Bronchial epithelial cell (primary cell): ENCODE results near the gene NBEA. TPM values are rescaled to one million over a fixed set of nuclear protein-coding genes. Genes with fewer than 3 reads are reported as not detected.

Source experiments
- DNase-seq: peaks from one replicate; pipeline ENCODE4 v3.0.0-alpha.2; 2010; ENCODE audit warnings: low read depth
- FAIRE-seq: peaks from 2 replicates; lab custom pipeline; 2011; peaks lifted over from hg19 to GRCh38; lab: Jason Lieb, UNC
- H3K27me3 ChIP-seq: 2 replicates; pipeline ENCODE4 v1.5.1; 2011; ENCODE audit warnings: low read length; ENCODE audit not compliant: control insufficient read depth, insufficient read depth
- H3K36me3 ChIP-seq: 2 replicates; pipeline ENCODE4 v1.5.1; 2011; ENCODE audit warnings: low read length; ENCODE audit not compliant: control insufficient read depth, insufficient read depth
- H3K4me3 ChIP-seq: 2 replicates; pipeline ENCODE4 v1.5.1; 2011; ENCODE audit warnings: mild to moderate bottlenecking, low read depth, low read length, control low read depth
- CTCF ChIP-seq: IDR thresholded peaks from 2 replicates; pipeline ENCODE4 v1.5.1; 2011; ENCODE audit warnings: mild to moderate bottlenecking, moderate library complexity, low read length, control low read depth, inconsistent platforms; ENCODE audit not compliant: insufficient read depth, severe bottlenecking
- total RNA-seq: library from RNA; depleted of rRNA; stranded (reverse); fragments of >200 nt; gene quantifications from 2 replicates; pipeline ENCODE4 v1.2.1, GENCODE V29; 2014

The NBEA gene
- total RNA-seq, 1 donor from 2014 or later: 0.53 TPM

GRCh38 chr13:35139591-35139990 lies 197.5 kb downstream of the NBEA start:
- Histone ChIP-seq H3K36me3 (no peaks in the 10 kb centered on the region), H3K4me3 (no peak overlapping the region), H3K27me3 (no peaks in the 10 kb centered on the region)
- no peak for TF ChIP-seq CTCF
- DNase-seq (peak; percentile 12), FAIRE-seq (no peak)

- FAIRE-seq (no peak), DNase-seq (no peak)
- no peaks in the 10 kb centered on the region for H3K36me3 ChIP-seq
- no peaks in the 10 kb centered on the region for H3K27me3 ChIP-seq
- H3K4me3 ChIP-seq: no peak overlapping the region
- no peak for TF ChIP-seq CTCF
Measured at GRCh38 chr13:35140321-35140720, 198.3 kb downstream of the NBEA start.

- H3K27me3 ChIP-seq: no peaks in the 10 kb centered on the region
- H3K36me3 ChIP-seq: no peaks in the 10 kb centered on the region
- TF ChIP-seq CTCF: no peak
- DNase-seq (no peak), FAIRE-seq (no peak)
- no peak overlapping the region for H3K4me3 ChIP-seq
Measured at GRCh38 chr13:35140831-35141230, 198.8 kb downstream of the NBEA start.

- peak; percentile 47 for DNase-seq
- Histone ChIP-seq H3K27me3 (no peaks in the 10 kb centered on the region), H3K4me3 (no peak overlapping the region), H3K36me3 (no peaks in the 10 kb centered on the region)
- no peak for TF ChIP-seq CTCF
- FAIRE-seq: no peak
Measured at GRCh38 chr13:35143123-35143522, 201.1 kb downstream of the NBEA start.

- FAIRE-seq (no peak), DNase-seq (peak; percentile 50)
- TF ChIP-seq CTCF: no peak
- Histone ChIP-seq H3K36me3 (no peaks in the 10 kb centered on the region), H3K4me3 (no peak overlapping the region), H3K27me3 (no peaks in the 10 kb centered on the region)
Measured at GRCh38 chr13:35144166-35144890, 202.3 kb downstream of the NBEA start.

- Histone ChIP-seq H3K36me3 (no peaks in the 10 kb centered on the region), H3K4me3 (no peak overlapping the region), H3K27me3 (no peaks in the 10 kb centered on the region)
- DNase-seq (no peak), FAIRE-seq (no peak)
- no peak for TF ChIP-seq CTCF
Measured at GRCh38 chr13:35146686-35147085, 204.6 kb downstream of the NBEA start.
